GM12892 (cell line): ENCODE data around the gene WBP4.
"Not testable (repeated sequence)": the region's sequence is repeated elsewhere in the genome, so short reads cannot be mapped to it uniquely, and the experiment has no call there.

Experiments
- DNase-seq: peaks from one replicate; pipeline ENCODE4 v3.0.0; 2011; ENCODE audit not compliant: insufficient read length
- FAIRE-seq: peaks from 2 replicates; lab custom pipeline; 2011; peaks lifted over from hg19 to GRCh38; lab: Jason Lieb, UNC
- POLR2A ChIP-seq: IDR thresholded peaks from 2 replicates; pipeline ENCODE4 v1.6.1; 2011; ENCODE audit warnings: low read depth, low read length, control low read depth
- POLR2AphosphoS5 ChIP-seq: IDR thresholded peaks from 2 replicates; pipeline ENCODE4 v1.6.1; 2011; ENCODE audit warnings: low read depth, low read length, control low read depth
- TAF1 ChIP-seq: IDR thresholded peaks from 2 replicates; pipeline ENCODE4 v1.6.1; 2011; ENCODE audit warnings: low read depth, mild to moderate bottlenecking, control low read depth, low read length, borderline replicate concordance

Gene WBP4

DNA sequence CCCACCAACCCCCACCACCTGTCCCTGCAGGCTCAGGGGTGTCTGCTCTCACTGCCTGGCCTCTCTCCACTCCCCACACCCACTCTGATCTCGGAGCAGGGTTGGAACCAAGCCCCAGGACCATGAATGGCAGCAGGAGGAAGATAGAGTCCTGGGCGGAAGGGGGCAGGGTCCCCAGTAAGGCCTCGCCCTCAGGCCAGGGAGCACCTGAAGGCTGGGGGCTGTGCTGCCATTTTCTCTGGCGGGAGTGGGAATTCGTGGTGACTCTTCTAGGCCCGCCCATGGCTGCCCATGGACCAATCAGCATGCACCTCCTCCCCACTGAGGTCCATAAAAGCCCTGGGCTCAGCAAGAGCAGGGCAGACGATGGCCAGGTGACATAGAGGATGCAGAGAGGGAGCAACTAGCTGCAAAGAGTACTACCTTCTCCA is 46.3 kb downstream of the WBP4 start:
- no peak for DNase-seq
- TF ChIP-seq POLR2A = no peak
- TF ChIP-seq POLR2AphosphoS5 = no peak
- no peak for TF ChIP-seq TAF1
- no peak for FAIRE-seq

DNA sequence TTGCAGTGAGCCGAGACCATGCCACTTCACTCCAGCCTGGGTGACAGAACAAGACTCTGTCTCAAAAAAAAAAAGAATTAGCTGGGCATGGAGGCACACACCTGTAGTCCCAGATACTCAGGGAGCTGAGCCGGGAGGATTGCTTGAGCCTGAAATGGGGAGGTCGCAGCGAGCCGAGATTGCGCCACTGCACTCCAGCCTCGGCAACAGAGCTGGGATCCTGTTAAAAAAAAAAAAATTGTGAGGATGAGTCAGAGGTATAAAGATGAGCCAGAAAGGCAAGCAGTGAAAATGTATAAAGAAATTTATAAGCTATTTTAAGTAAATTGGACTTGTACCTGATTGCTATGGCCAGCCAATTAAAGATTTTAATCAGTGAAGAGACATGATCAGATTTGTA is 50.1 kb downstream of the WBP4 start:
- no peak for TF ChIP-seq POLR2AphosphoS5
- DNase-seq = no peak
- FAIRE-seq = no peak

DNA sequence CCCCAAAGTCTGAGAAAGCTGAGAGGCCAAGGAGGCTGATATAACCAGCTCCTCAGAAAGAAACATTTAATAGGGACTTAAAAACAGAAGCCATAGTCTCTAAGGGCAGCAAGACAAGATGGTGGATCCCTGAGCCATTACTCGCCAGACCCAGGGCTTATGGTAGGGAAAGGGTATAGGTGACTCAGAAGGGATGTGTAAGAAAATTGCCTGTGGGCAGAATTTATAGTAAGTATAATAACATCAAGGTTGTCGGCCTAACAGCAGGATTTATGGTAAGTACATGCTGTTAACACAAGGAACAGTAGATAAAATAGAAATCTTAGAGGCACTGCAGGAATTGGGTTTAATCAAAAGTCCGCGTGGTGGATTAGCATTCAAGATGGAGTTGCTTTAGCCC is 56.6 kb downstream of the WBP4 start:
- DNase-seq = no peak
- TF ChIP-seq POLR2AphosphoS5 (no peak), POLR2A (no peak), TAF1 (no peak)
- FAIRE-seq = no peak

DNA sequence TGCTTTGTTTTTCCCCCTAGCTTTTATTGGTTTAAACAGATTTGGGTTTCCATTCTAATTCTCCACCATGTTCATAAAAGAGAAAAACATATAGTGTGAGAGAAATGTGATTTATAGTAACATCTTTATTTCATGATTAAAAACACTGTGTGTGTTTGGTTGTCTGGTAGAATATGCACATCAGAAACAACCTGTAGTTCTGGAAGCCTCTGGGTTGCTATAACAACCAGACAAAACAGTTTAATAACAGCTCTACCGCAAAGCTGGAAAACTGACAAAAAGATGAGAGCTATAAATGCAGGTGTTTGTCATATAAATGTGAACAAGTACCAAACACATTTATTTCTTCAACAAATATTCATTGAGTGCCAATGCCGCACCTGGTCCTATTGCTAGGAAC is 61.5 kb downstream of the WBP4 start:
- TF ChIP-seq TAF1 (no peak), POLR2AphosphoS5 (no peak), POLR2A (no peak)
- no peak for FAIRE-seq
- no peak for DNase-seq

DNA sequence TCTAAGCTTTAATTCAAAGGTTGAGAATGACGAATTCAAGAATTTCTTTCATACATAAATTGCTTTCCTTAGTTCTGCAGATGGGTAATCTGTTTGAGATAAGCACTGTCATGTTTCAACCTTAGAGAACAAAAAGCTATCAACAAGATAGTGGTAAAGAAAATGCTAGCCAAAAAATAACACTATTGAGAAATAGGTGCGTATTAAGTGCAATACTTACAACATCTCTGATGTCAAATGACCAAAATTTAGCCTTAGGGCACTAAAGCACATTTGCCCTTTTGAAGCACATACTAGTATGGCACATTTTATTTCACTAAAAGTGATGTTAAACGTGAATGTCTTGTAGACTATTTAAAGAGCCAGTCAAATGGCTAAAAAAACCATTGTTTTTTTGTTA is 66.4 kb downstream of the WBP4 start:
- DNase-seq = no peak
- TF ChIP-seq POLR2A = no peak
- TF ChIP-seq POLR2AphosphoS5 = no peak
- TF ChIP-seq TAF1 = no peak
- no peak for FAIRE-seq

DNA sequence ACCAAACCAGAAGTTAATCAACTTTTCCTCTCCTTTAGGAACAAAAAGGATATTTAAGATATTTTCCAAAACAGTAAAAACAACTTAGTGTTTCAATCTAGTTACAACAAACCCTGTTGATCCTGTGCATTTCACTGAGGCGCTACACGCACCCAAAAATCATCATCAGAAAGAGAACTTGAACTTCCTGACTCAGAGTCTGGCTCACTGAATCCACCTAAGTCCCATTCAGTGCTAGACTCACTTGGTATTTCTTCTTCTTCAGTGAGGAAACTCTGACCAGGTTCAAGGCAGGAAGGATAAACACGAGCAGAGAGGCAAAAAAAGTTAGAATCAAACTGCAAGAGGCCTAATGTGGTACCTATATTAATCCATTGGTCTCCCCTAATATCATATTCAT is 69.0 kb downstream of the WBP4 start:
- TF ChIP-seq POLR2A = no peak
- no peak for TF ChIP-seq TAF1
- no peak for TF ChIP-seq POLR2AphosphoS5
- no peak for FAIRE-seq

DNA sequence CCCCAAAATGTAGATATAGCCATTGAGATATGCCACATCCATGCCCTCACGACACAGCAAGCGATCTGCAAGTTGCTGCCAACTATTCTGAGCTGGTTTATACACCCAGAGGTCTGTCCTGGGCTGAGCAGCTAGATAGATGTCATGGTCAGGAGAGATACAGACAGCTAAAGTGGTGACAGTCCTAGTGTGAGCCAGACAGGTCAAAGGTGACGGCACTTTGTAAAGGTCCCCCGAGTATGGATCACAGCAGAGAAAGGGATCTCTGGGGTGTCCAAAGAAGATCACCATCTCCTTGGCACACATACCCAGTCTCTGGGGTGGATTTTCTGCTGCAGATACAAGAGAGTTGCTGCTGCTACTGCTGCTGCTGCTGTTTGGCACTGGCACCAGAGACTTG is 69.9 kb downstream of the WBP4 start:
- DNase-seq, FAIRE-seq: not testable (repeated sequence)

More for the DNA sequence above, 69.0 kb downstream of the WBP4 start:
- DNase-seq = no peak

DNA sequence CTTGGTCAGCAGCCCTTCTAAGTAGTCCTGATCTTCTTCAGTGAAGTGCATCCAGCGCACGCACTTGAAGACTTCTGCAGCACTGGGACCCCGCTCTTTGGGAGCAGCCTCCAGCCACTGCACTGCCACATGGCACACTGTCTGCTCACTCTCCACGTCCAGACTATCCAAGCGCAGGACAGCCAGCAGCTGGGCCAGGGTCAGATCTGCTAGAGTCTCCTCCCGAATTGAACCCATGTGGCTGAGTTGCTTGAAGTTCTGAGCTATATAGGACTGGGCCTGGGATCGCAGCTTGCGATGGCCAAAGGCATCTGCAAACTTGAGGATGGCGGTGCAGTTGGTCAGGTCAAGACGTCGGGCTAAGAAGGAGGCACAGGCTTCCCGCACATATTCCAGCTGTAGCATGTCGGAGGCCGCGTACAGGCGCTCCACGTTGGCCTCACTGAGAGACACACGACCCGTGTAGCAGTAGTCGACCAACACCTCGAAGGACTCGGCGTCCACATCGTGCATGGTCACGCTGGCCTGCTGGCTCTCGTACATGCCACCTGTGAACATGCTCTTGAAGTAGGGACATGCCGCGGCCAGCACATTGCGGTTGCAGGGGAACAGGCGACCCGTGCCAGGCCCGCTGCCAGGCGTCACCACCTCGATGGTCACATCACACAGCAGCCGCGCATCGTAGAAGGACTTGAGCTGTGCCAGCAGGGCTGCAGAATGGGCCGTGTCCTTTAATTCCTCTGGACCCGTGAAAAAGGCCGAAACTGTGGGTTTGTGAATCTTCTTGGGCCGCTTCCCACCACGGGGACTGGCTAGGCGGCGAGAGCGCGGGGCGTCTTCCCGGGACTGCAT is 70.6 kb downstream of the WBP4 start:
- not testable (repeated sequence) for FAIRE-seq

DNA sequence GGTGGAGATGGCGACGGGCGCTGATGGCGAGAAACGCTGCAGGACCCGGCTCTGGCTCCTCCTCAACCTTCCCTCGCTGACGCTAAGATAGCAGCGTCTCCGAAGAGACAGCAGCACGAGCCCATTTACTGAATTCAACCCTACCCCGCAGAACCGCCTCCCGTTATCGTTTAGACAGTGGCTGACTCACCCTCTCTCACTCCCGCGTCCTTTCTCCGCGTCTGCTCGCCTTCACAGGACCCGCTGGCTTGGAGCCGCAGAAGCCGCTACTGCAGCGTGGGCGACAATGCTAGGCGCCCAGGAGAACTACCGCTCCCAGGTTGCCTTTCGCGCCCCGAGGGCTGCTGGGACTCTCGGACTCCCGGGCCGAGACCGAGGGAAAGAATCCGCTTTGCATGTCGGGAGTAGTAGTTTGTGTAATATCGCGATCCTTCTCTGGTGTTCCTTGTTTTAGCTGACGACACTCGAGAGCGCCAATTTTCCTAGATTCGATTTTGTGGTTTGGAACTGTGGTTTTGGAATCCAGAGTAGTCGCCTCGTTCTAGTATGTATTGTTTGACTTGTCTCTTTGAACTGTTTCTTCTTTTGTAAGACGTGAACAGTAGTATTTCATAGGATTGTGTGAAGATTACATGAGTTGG is 71.3 kb downstream of the WBP4 start, which contains the start of gene KBTBD6:
TSS of gene KBTBD6 (minus strand) at position 291 of the 641 bp plus-strand sequence. CDS start 291 bp downstream, outside the sequence.
- TF ChIP-seq POLR2AphosphoS5 = peak; percentile 83
- 0 out of 2 replicates have a peak, but pooled peaks have one; percentile 8 for TF ChIP-seq TAF1
- TF ChIP-seq POLR2A = peak; percentile 68; the same call in 1 of the 2 replicates
- DNase-seq (peak; percentile 78), FAIRE-seq (peak; percentile 99)

More for the DNA sequence above, 70.6 kb downstream of the WBP4 start:
- DNase-seq = not testable (repeated sequence)
